HTR-8/SVneo (cell line): Measurements from ENCODE around the gene SLC1A1.
"Not testable (repeated sequence)": the region's sequence is repeated elsewhere in the genome, so short reads cannot be mapped to it uniquely, and the experiment has no call there.

ENCODE experiments used
- DNase-seq: peaks from one replicate; pipeline ENCODE4 v3.0.0; 2011; ENCODE audit warnings: low spot score, mixed read lengths; ENCODE audit not compliant: insufficient read length
- FAIRE-seq: peaks from 2 replicates; lab custom pipeline; 2011; peaks lifted over from hg19 to GRCh38; lab: Jason Lieb, UNC

SLC1A1 gene

DNA sequence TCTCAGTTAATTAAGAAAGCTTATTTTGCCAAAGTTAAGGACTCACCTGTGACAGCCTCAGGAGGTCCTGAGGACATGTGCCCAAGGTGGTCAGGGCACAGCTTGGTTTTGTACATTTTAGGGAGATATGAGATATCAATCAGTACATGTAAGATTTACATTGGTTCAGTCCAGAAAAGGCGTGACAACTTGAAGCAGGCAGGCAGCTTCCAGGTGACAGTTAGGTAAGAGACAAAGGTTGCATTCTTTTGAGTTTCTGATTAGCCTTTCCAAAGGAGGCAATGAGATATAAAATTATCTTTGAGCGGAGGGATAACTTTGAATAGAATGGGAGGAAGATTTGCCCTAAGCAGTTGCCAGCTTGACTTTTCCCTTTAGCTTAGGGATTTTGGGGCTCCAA, 47.8 kb downstream of the SLC1A1 start:
- DNase-seq, result no peak
- no peak for FAIRE-seq

DNA sequence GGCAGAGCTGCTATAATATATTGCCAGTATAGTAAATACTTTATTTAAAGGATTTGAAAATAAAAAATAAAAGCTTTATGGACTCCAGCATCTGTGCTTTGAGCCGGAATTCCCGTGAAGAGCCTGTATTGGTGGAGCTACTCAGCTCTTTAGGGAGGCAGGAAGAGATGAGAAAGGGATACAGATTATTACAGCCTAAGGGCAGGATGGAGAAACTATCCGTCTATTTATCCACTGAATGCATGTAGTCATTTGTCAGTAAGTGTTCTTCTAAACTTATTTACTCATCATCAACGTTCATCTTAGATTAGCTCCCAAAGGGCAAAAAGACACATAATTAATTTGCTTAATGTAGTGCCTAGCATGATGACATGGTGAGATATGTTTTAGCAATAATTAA, 48.4 kb downstream of the SLC1A1 start:
- FAIRE-seq (no peak), DNase-seq (no peak)

DNA sequence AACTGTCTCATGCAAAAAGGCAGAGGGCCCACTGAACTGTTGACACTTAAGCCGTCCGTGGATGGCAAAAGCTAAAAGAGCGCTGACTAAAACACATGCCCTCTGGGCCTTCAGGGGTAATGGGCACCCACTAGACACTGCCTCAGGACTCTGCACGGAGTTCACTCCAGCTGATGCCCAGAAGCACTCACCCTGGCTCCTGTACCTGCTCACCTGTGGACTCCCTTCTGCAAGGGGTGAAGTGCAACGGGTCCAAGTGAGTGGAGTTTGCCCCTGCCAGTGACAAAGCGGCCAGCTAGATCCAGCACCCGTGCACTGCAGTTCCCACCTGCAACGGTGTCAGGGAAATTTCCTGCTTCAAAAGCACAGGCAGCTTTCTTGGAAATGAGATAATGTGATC, 50.2 kb downstream of the SLC1A1 start:
- FAIRE-seq, result no peak
- no peak for DNase-seq

DNA sequence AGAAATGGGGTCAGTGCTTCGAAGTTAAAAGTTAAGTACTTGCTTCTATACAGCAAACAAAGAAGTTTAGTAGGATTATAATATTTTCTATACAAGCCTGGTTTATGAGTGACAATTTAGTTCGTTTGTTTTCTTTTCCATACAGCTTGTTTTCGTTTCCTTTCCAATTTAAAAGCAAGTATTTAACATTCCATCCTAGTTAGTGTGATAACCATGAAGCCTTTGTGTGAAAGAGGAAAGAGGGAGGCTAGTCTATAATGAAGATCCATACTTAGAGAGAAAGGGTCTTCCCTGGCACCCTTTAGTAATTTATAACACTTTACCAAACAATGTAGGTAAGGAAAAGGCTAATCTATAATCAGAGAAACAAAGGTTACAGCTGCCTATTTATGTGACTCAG, 51.0 kb downstream of the SLC1A1 start:
- no peak for DNase-seq
- FAIRE-seq, result no peak

DNA sequence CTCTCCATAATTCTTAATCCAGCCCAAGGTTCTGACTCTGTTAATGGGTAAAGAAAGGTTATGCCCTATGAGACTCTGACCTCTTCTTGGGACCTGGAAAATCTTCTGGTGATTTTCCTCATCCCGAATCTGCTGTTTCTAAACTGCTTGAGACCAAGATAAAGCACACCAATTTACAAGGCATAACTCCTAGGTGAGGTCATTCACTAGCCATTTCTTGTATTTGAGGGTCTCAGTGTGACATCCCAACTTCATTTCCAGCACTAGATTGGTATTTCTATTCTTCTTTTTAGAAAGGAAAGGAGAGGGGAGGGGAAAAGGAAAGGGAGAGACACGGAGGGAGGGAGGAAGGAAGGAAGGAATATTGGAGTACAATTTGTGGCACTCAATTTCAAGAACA, 51.6 kb downstream of the SLC1A1 start:
- no peak for DNase-seq
- FAIRE-seq, result no peak

DNA sequence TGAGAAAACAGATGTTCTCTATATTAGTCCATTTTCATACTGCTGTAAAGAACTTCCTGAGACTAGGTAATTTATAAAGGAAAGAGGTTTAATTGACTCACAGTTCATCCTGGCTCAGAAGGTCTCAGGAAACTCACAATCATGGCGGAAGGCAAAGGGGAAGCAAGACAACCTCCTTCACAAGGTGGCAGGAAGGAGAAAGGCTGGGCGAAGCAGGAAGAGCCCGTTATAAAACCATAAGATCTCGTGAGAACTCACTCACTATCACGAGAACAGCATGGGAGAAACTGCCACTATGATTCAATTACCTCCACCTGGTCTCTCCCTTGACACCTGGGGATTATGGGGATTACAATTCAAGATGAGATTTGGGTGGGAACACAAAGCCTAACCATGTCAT, 54.4 kb downstream of the SLC1A1 start:
- DNase-seq, FAIRE-seq: not testable (repeated sequence)

DNA sequence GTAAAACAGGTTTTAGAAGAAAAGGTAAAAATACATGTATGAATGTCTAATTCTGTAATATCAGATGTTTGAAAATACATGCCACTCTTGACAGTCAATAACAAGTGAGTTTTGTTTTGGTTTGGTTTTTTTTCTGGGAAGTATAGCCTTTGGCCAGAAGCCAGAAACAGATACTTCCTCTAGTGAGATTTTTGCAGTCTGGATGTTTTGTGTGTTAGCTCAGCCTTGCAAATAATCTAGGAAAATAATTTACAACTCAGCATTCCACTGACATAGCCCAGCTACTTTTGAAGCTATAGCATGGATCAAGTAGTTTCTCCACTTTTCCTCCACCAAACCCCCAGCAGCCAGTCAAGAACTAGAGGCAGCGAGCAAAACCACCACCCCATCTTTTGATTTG, 56.7 kb downstream of the SLC1A1 start:
- FAIRE-seq (no peak), DNase-seq (no peak)

DNA sequence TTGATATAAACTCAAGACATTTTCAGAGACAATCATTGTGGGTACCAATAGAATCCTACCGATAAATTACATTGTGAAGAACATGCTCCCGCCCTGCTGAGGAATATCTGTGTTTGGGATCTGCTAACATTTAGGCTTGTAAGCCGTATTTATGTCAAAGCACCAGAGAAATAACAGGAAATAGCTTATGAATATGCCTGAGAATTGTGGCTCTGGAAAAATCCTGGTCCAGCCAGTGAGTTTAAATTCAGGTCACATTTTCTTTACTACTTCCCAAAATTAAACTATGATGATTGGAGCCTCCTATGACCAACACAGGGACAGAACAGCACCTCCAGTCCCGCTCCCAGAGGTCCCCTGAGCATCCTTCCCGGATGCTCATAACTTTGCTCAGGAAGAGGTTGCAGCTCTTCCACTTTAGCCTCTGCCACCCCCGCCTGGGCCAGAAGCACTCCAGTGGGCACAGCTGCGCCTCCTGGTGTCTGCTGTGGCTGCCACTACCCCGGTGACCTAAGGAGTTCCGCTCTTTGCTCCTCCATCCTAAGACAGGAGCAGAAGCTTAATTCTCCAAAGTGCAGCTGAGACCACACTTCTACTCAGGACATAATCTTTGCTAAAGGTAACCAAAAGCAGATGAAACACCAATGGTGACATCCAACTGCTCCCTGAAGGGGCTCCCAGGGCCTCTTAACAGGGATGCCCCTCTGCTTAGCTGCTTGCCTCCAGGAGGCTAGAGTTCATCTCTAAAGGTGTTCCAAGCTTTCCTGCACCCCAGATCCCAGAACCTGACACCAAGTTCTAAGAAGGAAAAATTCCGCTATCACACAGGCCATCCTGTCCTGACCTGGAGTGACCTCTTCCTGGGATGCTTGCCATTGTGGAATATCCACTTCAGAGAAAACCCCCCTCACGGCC, 58.8 kb downstream of the SLC1A1 start:
- DNase-seq (no peak), FAIRE-seq (no peak)

DNA sequence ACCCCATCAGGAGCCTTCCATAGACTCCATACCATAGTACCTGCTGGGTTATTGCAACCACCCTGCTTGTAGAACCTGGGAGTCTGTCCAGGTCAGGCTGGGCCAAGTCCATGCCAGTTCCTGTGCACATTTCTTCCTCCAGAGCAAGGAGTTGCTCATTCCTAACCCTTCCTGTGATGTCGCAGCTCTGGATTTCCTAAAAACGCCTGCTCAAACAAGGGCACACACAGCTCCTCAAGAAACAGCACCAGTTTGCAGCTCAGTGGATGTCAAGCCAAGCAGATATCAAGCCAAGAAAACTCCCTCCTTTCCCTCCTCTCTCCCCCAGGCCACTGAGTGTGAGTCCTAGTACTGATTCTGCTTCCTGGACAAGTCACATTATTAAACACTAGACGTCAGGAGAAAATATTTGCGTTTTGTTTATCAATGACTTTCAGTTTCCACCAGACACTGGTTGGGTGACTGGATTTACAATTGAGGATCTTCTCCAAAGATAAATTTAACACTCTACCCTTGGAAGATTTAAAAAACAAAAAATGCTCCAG, 59.6 kb downstream of the SLC1A1 start:
- FAIRE-seq (no peak), DNase-seq (no peak)

DNA sequence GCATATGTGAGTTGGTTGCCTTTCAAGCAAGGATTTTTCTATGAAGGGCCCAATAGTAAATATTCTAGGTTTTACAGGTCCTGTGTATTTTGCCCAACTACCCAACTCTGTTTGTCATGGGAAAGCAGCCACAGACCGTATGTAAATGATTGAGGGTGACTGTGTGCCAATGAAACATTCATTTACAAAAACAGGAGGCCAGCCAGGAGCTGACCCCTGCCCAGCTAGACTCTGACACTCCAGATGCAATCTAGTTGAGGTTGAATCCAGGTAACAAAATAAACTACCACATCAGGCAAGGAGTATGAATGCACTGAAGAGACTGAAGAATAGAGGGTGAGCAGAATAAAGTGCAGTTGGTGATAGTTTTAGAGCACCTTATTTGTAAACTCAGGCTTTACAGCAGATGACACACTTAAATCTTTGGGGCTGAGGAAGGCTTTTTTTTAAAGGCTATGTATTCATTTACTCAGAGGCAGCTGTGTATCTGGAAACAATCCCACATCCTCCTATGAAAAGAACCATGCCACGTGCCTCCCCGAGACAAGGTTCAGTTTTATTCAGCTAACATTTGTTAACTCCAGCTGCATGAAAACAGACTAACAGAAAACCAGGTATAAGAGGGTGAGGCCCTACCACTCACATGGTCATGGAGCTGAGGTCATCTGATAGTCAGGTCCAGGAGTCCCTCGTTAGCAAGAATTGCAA, 60.7 kb downstream of the SLC1A1 start:
- FAIRE-seq (no peak), DNase-seq (no peak)

DNA sequence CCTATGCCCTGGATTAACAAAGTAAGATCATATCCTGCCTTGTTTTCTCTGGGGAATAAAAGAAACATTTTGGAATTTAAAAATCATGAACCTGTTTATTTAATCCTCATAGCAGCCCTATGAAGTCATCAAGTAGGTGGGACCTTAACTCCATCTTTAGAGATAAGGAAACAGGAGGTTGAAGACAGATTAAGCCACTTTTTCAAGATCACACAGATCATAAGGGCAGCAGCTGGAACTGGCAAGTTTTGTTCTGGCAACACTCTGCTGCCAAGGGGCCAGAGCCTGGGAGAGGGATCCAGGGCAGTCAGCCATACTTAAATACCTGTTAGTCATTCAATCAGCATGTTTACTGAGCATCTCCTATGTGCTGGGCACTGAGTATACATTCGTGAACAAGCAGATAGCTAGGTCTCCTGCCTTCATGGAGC, 63.7 kb downstream of the SLC1A1 start:
- no peak for FAIRE-seq

DNA sequence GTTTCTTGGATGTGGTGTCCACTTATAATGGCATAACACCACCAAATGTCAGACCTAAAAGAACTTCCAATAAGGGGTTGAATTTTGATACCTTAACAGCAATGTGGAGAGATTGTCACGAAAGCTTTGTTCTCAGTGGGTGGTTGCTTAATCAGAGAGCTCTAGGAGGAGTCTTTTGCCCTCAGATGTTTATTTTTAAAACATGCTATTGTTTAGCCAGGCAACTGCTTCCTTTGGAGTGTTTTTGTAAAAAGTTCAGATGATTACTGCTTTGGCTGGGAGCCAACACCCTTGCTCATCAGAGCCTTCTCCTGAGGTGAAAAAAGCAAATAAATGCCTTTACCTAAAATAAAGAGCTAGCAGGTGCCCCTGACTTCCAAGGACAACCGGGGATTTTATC, 65.0 kb downstream of the SLC1A1 start:
- no peak for FAIRE-seq
- DNase-seq, result no peak

More for the DNA sequence above, 63.7 kb downstream of the SLC1A1 start:
- DNase-seq, result no peak

DNA sequence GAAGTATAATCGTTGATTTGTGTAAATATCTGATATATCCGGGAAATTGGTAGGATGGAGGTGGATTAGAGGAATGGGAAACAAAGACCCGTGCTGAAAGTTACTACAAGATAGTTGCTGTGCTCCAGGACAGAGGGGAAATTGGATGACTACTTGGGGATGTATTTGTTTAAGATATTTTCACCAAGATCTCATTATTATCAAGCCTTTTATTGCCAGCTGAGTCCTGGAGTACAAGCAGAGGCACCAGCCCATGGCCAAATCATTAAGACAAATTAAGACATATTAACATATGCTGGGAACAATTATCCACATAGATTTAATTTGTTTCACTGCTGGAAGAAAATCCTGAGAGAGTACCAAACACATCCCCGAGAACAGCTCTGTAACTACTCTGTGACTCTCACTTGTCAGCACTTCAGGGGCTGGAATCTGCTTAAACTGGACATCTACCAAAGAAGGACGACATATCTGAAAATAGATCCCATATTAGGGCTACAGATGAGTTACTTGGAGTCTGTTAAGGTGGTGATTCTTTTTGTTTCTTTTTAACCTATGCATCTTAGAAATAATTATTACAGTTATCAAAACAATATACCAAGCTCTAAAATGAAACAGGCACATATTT, 68.2 kb downstream of the SLC1A1 start:
- DNase-seq (no peak), FAIRE-seq (no peak)

DNA sequence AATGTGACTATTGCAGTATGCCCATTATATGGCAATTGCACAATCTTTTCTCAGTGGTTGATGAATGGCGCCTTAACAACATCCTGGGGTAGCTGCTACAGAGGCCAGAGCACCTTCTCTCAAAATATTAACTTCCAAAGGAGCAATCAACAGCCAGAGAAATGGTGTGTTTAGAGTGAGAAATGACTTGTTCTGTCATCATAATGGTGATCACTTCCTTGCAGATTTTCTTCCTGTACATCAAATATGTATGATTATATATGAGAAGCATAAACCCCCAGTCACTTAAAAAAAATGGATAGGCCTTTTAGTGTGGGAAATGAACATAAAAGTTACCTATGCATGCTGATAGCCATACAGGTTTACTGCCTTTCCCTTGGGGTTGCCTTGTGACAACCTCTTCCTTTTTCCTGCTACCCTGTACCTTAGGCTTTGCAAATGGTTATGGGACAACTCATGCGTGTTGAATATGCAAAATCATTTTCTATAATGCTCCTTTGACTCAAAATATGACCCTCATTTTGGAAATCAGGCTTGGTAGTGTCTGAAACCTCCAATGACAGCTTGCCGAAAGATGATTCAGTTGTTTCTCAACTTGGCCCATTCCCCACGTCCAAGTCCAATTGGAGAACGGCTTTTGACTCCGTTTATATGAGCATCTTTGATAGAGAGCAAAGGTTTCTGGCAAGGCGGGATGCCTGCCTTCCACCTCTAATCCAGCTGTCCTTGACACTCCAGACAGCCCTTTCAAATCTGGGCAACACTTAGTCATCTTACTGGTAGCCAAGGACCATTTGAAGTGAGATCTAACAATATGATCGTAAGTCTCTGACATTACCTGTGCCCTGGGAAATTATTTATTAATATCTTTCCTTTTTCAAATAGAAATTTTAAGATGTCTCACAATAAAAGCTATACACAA, 69.3 kb downstream of the SLC1A1 start:
- no peak for FAIRE-seq

DNA sequence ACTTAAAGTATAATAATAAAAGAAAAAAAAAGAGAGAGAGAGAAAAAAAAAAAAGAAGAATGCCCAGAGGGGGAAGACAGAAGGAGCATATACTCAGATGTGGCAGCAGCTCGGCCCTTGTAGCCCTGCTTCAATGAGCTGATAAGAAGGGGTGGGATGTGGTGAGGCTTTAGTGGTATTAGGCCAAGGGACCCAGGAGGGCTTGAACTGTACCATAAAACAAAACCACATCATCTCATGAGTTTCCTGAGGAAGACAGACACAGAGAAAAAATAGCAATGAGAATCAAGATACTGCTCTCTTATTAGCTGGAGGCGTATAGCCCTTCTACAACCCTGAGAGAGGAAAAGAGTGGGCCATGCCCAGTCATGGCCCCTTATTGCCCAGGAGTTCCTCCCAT, 72.8 kb downstream of the SLC1A1 start:
- FAIRE-seq (no peak), DNase-seq (no peak)

More for the DNA sequence above, 69.3 kb downstream of the SLC1A1 start:
- DNase-seq, result no peak

DNA sequence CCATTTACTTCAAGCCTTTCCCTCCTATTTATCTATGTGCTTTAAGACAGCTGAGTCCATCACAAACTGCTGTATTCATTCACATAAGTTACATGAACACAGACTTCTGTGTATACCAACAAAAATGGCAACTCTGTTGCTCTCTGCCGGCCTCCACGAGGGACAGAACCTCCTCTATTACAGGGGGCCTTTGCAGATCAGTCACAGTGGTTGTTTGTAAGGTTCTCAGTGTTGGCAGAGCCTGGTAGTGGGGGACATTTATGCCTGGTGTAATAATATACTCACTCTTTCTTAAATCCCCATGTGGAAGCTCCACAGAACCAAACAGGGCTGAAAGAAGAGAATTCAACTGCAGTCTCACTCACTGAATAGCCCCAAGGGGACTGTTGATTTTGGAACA, 76.5 kb downstream of the SLC1A1 start:
- FAIRE-seq (no peak), DNase-seq (no peak)

DNA sequence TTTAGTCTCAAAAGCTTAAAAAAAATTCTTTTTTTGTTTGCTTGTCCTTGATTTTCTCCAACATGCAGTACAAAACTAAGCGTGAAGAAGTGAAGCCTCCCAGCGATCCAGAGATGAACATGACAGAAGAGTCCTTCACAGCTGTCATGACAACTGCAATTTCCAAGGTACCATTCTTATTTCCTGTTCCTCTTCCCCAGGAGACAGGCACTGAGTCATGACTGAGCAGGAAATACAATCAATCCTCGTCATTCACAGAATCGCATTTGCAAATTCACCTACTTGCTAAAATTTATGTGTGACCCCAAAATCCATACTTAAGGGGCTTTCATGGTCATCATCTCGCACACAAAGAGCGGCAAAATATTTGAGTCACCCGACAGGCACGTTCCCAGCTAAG, 77.3 kb downstream of the SLC1A1 start:
- no peak for FAIRE-seq

DNA sequence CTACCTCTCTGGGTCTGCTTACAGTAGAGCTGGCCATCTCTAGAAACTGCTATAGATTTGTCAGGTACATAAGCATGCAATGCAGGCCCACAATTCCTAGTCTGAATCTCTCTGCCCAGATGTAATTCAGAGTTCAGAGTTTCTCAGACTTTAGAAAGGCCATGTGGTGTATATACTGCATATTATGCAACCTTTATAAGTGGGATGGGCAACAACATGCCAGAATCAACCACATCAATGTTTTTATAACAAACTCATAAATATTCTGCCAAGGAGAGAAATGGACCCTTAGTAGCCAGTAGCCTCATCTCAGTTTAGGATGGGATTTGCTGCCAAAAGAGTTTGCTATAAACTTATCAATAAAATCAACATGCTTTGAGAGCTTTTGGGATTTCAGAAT, 78.8 kb downstream of the SLC1A1 start:
- DNase-seq (no peak), FAIRE-seq (no peak)

More for the DNA sequence above, 77.3 kb downstream of the SLC1A1 start:
- no peak for DNase-seq

DNA sequence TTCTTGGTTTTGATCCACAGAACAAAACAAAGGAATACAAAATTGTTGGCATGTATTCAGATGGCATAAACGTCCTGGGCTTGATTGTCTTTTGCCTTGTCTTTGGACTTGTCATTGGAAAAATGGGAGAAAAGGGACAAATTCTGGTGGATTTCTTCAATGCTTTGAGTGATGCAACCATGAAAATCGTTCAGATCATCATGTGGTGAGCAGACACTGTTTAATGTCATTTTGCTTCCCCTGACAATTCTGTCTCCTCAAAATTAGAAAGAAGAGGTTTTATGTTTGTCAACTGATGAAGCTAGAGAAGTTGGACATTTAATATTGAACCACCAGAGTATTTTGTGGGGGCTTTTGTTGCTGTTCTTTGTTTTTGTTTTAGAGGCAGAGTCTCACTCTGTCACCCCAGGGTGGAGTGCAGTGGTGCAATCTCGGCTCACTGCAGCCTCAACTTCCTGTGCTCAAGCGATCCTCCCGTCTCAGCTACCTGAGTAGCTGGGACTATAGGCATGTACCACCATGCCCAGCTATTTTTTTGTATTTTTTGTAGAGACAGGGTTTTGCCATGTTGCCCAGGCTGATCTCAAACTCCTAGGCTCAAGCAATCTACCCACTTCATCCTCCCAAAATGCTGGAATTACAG, 82.0 kb downstream of the SLC1A1 start:
- DNase-seq (no peak), FAIRE-seq (no peak)
